Hematopoietic multipotent progenitor cell treated with erythropoietin and hydrocortisone succinate and interleukin-3 and kit ligand, for 17 days (in vitro differentiated cells): ENCODE data around the gene HAUS7.

Source experiments
- DNase-seq: peaks from one replicate; pipeline ENCODE4 v3.0.0-alpha.2; 2015; ENCODE audit warnings: low spot score

The HAUS7 gene

DNA sequence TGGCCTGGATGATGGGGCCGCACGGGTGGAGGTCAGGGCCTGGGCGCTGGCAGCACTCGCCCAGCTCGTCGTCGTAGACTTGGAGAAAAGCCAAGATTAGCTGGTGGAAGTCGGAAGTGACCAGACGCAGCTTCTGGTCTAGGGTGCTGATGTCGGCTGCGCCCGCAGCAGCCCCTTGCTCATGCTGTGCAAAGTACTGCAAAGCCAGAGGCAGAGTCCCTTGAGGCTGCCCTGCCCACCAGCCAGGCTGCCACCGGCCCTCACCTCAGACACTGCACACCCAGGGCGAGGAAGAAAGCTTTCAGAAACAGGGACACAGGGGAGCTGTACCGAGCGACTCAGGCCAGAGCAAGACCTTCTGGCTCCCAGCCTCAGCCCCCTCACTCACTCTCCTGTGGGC is 14.8 kb downstream of the HAUS7 start:
- no peak for DNase-seq

DNA sequence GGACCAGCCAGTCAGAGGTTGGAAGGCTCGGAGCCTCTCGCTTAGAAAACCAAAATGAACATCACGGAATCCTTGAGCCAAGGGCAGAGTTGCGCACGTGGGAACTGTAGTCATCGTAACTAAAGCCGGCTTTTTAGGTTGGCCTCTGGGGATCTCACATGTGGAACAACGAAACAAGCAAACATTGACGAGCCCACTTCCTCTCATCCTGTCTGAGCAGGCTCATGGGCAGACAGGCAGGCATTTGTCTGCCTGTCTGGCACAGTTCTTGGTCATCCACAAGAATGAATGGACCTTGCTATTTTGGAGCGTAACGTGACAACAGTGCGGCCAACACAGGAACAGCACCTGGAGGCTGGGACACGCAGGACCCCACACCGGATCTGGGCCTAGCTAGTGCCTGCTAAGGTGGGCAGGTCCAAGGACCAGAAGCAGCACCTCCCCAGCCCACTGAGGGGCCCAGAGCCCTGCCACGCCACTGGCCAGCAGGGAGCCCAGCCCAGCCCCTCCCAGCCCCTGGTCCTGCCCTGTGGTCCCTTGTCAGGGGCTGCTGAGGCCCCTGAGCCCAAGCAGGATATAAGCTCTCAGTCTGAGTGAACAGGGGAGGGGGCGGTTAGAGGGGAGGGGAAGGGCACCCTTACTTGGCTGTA is 15.3 kb downstream of the HAUS7 start:
- no peak for DNase-seq

DNA sequence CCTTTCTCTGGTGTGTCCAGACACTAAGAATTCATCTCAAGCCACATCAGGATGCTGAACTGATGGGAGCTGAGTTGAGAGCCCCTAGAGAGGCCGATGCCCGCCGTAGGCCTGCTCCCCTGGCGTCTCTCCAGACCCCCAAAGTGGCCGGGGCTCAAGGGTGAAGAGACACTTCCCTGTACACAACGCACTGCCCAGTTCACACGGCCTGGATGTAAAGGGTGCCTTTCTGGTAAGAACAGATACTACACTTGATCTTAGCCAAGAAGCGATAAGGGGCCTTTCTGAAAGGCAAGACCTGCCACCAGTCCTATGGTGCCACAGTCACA is 19.5 kb downstream of the HAUS7 start:
- DNase-seq, result no peak

DNA sequence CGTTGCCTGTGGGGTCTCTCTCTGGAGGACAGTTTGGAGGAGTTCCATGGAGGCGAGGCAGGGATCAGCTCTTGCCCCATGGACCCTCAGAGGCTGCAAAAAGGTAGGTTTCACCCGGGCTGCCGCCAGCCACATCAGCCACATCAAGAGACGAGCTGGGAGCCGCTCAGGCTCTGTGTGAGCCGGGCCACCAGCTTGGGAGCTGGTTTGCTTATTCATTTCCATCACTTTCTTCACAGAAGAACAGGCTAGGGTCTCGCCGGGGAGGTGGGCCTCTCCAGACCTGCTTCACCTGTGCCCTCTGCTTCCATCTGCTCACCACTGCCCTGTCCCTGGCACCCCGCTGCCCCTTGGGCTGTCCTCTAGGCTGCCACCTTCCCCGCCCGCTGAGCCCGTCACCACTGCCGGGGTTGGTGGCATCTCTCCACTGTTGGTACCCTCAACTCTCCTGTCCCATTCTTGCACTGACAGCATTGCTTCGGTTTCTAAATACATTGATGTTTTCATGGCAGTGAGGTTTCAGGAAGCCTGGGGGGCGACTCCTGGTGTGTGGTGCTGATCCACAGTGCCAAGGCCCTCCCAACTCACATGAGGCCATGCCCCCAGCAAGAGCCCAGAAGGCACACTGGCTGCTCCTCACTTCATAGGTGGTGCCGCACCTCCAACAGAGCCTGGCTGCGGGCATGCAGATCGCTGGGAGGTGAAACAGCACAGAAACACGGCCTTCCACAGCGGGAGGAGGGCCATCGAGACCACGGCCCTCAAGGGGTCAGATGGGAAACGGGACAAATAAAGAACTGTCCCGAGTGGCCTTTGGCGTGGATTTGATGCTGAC is 20.0 kb downstream of the HAUS7 start:
- no peak for DNase-seq

DNA sequence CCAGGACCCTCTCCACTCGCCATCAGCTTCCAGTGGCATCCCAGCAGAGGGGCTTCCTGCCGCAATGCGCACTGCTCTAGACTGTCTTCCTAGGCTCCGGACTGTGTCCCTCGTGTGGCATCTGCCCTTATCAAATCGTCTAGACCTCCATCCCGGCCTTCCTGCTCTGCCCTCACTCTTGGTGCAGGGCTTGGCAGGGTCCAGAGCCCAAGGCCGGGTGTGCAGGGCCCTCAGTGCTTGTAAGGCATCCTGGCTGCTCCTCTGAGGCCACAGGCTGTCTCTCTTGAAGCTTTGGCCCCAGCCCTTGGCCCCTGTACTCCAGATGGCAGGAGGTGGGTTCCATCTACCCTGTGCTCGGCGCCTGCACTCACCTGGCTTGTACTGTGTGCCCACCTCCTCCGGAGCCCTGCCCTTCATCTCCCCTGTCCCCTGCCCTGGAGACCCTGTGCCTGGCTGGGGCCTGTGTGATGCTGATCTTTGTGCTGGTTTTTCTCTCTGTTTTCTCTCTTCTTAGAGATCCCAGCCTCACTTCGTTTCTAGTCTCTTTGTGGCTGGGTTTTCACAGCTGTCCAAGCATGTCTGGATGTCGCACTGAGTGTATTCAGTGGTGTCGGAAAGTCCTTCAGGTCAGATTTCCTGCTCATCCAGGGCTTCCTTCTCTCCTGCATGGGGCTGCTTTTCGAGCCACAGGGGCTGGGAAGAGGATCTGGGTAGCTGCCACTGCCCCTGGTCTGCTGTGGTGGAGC is 20.8 kb downstream of the HAUS7 start:
- no peak for DNase-seq

DNA sequence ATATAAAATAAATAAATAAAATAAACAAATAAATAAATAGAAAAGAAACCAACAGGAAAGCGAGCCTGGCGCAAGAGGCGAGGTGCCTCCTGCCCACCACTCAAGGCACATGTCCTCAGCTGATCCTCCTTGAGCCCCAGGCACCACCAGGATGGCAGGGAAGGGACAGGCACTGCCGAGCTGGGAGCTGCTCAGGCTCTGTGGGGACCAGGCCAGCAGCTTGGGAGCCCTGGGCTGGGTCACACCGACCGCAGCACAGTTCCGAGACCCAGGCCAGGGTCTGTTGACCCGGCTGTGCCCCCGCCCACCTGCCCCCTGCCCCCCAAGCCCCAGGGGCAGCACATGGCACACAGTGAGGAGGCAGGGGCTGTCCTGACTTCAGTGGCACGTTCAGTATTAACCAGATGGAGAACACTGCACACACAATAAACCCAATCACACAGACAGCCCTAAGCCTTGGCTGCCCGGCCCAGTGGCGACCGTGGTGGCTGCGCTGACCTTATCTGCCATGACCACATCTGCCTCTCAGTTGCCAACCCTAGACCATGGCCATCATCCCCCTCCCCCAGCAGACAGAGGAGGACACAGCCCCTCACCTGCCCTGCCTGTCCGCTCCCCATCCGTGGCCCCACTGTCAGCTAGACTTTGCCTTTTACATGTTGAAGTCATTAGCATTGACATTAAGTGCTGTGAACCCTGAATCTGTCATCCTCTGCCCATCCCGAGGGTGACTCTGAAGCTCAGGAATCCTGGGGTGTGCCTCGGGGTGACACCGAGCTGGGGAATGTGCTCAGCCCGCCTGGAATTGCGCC is 21.6 kb downstream of the HAUS7 start:
- no peak for DNase-seq

DNA sequence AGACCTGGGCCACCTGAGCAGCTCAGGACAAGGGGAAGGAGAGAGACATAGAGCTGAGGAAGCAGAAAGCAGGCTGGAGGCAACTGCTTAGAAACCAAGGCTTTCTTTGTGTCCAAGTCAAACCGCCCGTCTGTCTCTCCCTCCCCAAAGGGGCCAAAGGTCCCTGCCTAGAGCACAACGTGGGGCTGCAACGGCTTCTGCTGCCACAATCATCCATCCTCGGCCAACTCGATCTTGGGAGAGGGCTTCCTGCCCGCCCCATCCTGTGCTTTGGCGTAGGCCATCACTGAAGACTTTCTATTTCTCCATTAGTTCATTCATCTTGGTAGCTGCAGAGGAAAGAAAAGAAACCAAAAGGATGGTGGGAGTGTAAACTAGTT is 22.8 kb downstream of the HAUS7 start:
- DNase-seq, result no peak

DNA sequence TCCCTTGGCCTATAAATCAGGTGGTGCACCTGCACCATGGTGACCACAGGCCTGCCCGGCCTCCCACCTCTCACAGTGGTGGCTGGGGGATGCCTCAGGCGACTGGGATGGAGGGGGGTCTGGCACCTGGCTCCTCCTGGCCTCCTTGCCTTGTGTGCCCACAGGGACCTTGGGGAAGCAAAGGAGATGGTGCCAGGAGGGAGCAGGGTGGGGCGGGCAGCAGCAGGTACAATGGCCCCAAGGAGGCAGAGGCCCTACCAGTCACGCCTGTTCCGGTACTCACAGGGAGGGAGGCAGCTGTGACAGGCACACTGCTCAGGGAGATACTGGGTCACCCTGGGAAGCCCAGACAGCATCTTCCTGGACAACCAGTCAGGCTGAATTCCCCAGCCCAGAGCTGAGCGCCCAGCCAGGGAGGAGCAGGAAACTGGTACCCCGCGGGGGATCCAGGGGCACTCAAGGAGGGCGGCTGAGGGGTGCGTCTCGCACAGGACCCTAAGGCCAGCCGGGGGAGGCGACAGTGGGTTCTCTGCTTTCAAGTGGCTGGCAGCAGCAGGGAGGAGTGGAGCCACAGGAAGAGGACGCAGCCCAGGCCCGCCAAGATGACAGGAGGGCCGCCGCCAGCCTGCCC is 23.3 kb downstream of the HAUS7 start:
- no peak for DNase-seq

DNA sequence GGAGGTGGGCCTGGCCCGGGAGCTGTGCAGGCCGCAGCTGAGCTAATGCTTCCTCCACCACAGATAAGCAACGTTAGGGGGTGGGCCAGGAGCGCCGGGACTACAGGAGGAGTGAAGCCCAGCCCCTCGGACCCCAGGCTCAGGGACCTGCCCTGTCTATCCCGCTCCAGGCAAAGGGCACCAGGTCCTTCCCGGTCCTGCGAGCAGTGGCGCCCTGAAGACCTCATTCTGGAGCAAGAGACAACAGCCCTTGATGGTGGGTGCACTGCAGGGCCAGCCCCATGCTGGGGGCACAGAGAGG is 23.8 kb downstream of the HAUS7 start:
- no peak for DNase-seq

DNA sequence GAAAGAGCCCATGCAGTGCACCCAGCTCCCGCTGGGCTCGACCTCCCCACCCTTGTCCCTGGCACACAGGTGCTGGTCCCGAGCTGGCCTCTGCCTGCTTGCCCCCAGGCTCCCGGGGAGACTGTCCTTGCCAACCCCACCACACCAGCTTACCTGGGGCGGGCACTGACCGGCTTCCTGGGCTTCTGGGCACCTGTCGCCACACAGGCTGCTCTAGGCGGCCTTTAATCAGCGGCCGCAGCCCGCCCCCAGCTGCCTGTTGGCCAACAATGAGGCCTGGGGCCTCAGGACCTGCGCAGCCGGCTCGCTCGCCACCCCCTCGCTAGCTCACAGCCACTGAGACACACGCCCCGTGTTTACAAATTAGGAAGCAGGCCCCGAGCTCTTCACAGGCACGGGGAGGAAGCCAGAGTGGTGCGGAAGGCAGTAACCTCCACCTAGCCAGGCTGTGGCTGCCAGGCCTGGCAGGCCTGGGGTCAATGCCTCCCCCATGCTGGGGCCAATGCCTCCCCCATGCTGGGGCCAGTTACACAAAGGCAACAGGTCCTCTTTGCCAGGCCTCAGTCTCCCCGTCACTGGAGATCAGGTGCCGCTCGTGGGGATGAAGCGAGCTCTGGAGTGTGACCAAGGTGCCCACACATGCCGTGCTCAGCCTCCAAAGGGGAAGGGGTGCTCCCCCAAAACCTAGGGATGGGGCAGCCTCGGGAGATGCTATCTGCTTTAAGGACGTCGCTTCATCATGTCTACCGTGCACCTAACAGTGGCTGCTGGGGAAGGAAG is 24.3 kb downstream of the HAUS7 start, which contains the start of gene TREX2:
TREX2 (minus strand) TSS at position 201 of the 780 bp plus-strand sequence. CDS start 626 bp downstream, outside the sequence.
- DNase-seq, result no peak

DNA sequence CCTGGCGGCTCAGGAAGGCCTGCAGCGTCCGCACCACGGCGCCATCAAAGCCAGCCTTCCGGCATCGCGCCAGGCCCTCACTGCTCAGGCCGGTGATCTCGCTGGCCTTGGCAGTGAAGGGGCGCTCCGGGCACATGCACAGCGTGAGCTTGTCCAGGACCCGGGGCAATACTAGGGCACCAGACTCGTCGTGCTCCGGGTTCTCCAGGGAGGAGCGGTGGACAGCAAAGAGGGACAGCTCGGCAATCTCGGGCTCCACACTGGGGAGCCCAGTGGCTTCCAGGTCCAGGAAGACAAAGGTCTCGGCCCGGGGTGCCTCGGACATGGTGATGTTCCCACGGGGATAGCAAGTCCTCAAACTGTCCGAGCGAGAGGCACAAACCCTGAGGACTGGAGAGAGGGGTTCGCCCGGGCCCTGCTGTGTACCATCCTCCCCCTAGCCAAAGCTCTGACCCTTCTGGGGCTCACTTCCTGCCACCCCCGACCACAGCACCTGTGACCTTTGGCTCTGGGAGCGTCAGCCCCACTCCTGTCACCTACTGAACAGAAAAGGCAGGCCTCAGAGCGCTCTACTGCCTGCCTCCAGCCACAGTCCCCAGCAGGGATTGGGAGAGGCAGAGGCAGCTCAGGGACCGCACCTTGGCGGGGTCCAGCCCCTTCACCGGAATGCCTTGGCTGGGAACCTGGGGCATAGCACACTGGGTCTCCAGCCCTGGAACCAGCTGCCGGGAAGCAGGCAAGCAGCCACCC is 25.1 kb downstream of the HAUS7 start:
- no peak for DNase-seq

DNA sequence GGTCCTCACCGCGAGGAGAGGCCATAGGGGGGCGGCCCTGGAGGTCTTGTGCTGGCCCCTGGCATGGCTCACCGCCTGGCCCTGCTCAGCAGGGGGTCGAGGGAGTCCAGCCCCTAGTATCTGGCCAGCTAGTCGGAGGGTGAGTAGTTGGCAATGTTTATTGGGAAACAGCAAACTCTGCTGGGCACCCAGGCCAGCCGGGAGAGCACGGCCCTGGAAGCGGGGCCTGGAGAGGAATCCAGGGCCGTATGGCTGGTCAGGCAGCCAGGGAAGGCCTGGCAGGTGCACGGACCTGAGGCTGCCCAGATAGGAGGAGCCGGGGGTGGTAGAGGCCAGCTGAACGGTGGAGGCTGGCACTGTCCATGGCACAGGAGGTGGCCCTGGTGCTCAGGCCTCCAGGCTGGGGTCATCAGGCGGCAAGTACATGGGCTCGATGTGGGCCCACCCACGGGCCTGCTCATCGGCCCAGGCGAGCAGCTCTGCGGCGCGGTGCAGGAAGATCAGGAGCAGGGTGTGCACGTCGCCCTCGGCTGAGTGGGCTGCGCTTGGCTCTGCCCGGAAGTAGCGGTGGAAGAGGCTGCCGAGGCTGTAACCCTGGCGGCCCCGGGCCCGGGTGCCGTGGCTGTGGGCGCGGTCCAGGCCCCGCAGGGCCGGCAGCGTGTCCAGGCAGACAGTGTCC is 25.9 kb downstream of the HAUS7 start:
- DNase-seq, result no peak

DNA sequence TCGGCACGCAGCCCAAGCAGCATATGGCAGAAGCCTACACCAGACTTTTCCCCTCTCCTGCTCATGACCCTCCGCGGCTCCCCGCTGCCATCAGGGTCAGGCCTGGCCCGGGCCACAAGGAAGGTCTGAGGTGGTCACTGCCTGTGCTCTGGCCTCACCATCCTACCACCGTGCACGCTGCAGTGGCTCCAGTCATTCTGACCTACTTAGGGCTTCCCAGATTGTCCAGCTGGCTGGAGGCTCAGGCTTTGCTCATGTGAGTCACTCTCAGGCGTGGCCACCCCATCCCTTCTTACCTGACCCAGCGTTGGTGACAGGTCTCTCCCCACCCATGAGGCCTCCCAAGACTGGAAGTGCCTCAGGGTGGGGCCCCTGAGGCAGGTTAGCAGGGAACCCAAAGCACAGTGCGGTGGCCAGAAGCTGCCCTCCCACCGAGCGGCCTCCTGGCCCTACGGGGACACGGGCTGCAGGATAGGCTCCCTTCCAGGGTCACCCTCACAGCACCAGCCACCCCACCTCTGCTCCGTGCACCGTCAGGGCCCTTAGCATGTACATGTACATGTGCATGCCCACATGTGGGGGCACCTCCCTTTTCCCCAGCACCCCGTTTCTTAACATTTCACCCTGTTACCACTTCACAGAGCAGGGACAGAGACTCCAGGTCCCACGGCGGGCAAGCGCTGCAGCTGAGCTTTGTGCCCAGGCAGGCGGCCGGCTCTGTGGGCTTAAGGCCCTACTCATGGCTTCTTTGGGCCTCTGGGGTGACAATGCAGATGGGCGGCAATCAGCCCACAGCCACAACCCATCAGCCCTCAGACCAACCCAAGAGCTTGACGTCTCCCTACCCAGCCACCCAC is 26.7 kb downstream of the HAUS7 start:
- no peak for DNase-seq

DNA sequence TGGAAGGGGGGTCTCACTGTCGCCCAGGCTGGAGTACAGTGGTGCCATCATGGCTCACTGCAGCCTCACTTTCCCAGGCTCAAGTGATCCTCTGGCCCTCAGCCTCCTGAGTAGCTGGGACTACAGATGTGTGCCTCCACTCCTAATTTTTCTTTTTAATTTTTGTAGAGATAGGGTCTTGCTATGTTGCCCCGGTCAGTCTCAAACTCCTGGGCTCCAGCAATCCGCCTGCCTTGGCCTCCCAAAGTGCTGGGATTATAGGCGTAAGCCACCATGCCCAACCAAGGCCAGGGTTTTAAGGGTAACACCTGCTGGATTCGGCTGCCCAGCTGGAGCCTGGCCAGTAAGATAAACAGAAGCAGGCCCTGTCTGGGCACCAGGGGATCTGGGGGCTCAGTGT is 27.9 kb downstream of the HAUS7 start:
- DNase-seq, result no peak

DNA sequence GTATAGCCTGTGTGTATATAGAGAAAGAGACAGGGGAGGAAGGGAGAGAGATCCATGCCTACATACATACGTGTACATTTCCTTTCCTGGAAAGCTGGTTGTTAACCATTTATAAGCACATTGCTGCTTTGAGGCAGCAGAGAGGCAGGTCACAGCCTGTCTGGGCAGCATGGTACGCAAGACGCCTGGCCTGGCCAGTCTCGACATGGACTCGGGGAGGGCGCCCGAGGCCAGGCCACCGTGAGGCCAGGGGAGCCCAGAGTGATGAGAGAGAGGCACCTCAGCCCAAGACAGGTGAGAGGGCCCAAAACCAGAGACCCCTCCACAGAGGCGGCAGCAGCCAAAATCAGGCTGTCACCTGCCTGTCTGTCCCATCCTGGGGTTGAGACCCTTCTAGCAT is 28.4 kb downstream of the HAUS7 start:
- DNase-seq, result no peak

DNA sequence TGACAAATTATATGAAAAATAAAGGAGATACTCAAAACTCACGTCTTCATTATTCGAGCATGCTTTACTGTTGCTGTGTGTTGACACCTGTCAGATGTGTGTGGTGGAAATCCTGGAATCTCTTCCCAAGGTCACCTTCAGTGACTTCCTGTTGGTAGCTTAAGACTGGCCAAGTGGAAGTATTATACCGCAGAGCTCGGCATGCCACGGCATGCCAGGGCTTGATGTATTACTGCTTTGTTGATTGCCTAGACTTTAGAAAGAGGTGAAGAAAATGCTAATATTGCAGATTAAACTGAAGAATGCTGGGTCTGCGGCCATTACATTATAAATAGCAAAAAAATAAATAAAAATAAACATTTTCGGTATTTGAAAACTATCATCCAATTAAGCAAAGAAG is 29.1 kb downstream of the HAUS7 start:
- DNase-seq, result no peak

DNA sequence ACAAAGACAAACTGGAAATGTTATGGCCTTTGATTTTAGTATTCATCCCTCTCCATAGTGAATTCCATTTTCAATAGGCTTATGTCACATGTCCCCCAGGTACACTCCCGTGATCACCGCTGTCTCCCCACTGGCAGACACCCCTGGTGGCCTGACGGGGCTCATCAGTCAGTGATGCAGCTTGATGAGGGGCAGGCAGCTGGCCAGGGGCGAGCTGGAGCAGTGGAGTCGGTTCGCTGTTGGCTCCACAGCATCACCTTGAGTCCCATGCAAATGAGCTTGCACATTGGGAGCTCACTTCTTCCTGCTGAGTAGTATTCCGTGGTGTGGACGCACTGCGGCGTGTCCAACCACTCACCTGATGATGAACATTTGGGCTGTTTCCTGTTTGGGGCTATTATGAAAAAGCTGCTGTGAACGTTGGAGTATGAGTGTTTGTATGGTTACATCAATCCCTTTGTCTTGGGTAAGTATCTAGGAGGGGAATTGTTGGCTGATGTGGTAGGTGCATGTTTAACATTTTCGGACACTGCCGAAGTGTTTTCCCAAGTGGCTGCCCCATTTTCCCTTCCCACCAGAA is 29.7 kb downstream of the HAUS7 start:
- DNase-seq, result no peak

DNA sequence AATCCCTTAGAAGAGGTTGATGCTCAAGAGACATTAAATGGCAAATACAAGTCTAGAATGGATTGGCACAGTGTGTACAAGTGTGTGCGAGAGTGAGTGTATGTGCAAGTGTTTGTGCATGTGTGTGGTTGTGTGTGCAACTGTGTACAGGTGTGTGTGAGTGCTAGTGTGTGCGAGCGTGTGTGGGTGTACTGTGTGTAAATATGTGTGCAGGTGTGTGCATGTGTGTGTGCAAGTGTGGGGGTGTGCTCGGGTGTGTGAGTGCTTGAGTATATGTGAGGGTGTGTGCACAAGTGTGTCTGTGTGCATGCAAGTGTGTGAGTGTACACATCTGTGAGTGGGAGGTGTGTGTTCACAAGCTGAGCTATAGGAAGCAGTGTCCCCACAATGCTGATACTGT is 30.4 kb downstream of the HAUS7 start:
- DNase-seq, result no peak

DNA sequence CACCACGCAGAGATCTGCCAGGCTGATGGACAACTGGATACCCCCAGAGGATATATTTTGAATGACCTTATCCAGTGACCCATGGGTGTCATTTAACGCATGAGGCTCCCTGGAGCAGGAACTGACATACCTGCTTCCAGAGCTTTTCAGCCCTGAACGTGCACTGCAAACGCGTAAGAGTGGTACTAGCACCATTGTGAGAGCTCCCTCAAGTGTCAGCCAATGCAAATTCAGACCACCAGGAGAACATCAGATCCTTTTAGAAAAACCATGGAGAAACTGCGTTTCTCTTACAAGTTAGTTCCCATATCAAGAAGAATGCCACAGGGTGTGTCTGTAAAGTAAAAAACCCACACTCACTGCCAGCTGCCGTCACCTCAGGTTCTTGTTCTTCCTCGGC is 31.8 kb downstream of the HAUS7 start:
- DNase-seq, result no peak
